Astrocyte of the spinal cord (primary cell): ENCODE results near the gene WSB2.

ENCODE experiments used
- DNase-seq: peaks from one replicate; pipeline ENCODE4 v3.0.0; 2011; ENCODE audit warnings: low read depth, low spot score
- H3K4me3 ChIP-seq: 2 replicates; pipeline ENCODE4 v1.5.1; 2011; ENCODE audit warnings: low read depth, mild to moderate bottlenecking, low read length, moderate library complexity
- in situ Hi-C: cut with HindIII; loops from 2 replicates; pipeline ENCODE4 v1.10.0; 2017; ENCODE audit warnings: low sequenced_read_pairs
- TF ChIP-seq, protein P1 (sequence below): IDR thresholded peaks from 2 replicates; pipeline ENCODE4 v1.5.1; 2012; ENCODE audit warnings: low read depth, mild to moderate bottlenecking, low read length, inconsistent platforms

The WSB2 gene

DNA sequence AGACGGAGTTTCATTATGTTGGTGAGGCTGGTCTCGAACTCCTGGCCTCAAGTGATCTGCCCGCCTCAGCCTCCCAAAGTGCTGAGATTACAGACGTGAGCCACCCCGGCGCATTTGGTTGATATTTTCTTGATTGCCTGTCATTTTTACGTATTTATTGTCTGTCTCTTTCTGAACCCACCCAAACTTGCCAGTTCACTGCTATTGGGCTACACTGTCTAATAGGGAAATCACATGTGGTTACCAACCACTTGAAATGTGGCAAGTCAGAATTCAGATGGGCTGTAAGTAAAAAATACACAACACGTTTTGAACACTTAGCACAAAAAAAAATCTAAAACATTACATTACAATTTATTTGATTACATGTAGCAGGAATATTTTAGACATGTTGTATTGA, 2.1 kb downstream of the WSB2 start:
- H3K4me3 ChIP-seq = no peak overlapping the region
- TF ChIP-seq, protein P1, sequence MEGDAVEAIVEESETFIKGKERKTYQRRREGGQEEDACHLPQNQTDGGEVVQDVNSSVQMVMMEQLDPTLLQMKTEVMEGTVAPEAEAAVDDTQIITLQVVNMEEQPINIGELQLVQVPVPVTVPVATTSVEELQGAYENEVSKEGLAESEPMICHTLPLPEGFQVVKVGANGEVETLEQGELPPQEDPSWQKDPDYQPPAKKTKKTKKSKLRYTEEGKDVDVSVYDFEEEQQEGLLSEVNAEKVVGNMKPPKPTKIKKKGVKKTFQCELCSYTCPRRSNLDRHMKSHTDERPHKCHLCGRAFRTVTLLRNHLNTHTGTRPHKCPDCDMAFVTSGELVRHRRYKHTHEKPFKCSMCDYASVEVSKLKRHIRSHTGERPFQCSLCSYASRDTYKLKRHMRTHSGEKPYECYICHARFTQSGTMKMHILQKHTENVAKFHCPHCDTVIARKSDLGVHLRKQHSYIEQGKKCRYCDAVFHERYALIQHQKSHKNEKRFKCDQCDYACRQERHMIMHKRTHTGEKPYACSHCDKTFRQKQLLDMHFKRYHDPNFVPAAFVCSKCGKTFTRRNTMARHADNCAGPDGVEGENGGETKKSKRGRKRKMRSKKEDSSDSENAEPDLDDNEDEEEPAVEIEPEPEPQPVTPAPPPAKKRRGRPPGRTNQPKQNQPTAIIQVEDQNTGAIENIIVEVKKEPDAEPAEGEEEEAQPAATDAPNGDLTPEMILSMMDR = no peak
- in situ Hi-C loops = no loop called here
- DNase-seq = peak; percentile 19

DNA sequence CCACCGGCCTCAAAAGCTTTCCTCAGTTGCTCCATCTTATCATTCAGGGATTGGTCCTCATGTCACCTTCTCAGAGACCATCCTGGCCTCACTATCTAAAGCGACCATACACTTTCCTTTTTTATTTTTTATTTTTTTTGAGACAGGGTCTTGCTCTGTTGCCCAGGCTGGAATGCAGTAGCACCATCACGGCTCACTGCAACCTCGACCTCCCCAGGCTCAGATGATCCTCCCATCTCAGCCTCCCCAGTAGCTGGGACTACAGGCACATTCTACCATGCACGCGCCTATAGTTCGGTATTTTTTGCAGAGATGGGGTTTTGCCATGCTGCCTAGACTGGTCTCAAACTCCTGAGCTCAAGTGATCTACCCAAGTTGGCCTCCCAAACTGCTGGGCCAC, 2.8 kb downstream of the WSB2 start:
- H3K4me3 ChIP-seq = no peak overlapping the region
- in situ Hi-C loops = no loop called here
- DNase-seq = no peak
- TF ChIP-seq, protein P1 = no peak

DNA sequence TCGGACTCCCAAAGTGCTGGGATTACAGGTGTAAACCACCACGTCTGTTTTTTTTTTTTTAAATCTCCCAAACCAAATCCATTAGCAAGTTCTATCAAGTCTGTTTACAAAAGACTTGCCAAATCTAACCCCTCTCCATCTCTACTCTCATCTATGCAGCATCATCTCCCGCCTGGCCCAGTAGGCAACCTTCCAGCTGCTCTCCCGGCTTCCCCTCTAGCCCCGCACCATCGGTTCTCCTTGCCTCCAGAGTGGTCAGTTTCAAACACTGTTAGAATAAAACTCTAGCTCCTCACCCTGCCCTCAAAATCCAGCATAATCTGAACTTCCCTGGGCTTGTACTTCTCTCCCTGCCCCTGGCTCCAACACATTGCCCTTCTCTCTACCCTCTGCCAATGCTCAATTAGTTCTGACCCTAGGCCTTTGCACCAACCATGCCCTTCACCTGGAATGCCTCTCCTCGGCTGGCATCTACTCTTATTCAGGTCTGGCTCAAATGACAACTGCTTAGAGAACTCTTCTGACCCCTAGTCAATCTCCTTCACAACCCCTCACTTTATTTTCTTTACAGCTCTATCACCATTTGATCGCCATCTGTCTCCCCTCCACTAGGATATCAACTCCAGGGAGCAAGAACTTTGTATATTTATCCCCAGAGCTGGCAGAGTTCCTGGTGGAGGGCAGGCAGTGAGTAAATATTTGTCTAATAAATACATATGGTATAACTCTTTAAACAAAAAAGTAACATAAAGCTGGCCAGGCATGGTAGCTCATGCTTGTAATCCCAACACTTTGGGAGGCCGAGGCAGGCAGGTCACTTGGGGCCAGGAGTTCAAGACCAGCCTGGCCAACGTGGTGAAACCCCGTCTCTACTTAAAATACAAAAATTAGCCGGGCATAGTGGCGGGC, 4.9 kb downstream of the WSB2 start:
- H3K4me3 ChIP-seq = no peak overlapping the region
- in situ Hi-C loops = no loop called here
- TF ChIP-seq, protein P1 = no peak
- no peak for DNase-seq

DNA sequence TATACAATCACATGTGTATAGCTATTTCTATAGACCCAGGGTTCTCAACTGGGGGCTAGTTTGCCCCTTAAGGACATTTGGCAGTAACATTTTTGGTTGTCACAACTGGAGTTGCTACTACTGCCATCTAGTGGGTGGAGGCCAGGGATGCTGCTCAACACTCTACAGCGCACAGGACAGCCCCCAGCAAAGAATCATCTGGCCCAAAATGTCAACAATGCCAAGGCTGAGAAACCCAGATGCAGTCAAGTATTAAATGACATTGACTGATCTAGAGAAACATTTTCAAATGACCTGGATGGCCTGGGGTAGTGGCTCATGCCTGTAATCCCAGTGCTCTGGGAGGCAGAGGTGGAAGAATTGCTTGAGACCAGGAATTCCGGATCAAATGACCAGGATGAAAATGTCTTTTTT, 5.8 kb downstream of the WSB2 start:
- peak; percentile 27 for DNase-seq
- TF ChIP-seq, protein P1 = peak; percentile 62
- in situ Hi-C loops = no loop called here
- H3K4me3 ChIP-seq = no peak overlapping the region

DNA sequence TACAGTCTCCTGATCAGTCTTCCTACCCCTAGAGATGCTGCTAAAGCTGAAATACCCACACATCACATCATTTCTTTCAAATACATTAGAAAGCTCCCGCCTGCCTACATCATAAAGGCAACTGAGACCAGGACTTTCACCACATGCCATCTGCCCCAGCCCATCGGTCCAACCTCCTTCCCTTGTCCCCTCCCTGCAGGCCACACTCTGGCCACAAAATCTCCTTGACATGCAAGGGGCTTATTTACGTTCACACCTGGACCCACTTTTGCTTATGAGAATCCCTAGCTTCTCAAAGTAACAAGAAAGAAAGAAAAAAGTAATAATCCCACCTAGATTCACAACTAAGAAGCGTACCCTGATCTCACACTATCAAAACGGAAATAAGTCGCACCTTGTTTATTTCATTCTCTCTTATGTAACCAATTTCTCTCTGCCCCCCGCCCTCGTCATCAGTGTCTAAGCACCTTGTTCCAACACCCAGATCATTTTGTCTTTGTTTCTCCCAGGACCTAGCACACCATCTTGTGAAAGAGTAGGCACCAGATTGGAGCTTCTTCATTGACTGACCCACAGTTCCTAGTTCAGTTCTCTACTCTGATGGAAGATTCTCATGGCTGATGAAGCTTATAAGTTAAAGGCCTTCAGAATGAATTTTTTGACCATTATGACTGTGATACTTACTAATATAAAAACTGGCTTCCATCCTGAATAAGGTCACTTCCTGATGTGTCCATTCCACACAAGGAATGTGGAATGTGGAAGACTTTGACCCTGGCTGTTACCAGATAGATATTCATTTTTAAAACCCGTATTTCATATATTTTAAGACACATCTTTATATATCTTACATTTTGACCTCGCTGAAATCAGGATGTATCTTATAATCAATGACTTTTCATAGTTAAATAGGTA, 7.7 kb downstream of the WSB2 start:
- no peak for DNase-seq
- in situ Hi-C loops = no loop called here
- TF ChIP-seq, protein P1 = no peak
- no peak overlapping the region for H3K4me3 ChIP-seq

DNA sequence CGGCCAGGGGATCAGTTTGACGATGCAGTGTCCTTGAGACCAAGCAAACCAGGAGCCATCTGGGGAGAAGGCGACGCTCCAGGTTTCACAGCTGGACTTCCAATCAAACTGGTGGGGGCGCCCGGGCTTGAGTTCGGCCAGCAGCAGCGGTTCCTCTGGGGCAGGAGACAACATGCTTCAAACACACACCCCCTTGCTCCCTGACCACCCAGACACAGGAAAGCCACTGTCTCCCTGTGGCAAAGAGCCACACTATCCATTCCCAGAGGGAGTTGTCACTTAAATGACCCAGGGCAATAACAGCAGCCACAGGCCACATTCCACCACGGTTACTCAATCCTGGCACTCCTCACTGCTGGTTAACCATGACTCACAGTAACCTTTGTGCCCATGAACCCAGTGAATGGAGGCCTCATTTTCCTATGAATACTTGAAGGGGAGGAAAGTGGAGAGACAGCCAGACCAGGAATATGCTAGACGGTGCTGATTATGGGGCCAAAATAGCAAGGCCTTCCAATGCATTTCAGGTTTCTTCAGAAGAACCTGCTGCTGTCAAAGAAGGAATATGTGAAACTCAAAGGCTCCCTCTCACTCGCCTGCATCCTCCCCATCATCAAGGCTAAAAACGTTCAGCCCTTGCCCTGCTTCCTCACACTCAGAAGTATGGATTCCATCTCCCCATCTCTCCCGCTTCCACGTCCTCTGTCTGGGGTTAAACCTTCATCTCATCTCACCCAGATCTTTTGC, 8.5 kb downstream of the WSB2 start:
- H3K4me3 ChIP-seq = no peak overlapping the region
- in situ Hi-C loops = no loop called here
- peak; percentile 96 for DNase-seq
- TF ChIP-seq, protein P1 = no peak
